Coronary artery (tissue), 2 donors: ENCODE data around the gene TRAPPC12.
A peak's percentile ranks its signal among the peaks of the same experiment; 100 is the strongest.

Experiments
- DNase-seq: peaks from one replicate; pipeline ENCODE4 v3.0.0-alpha.2; 2017; ENCODE audit warnings: low spot score
- H3K27ac ChIP-seq, 2 donors: fragments of 200-600 bp; sonication (generic); one replicate each; pipeline ENCODE4 v1.5.1; 2016 to 2019
- H3K4me3 ChIP-seq: fragments of 200-600 bp; sonication (generic); 2 replicates; pipeline ENCODE4 v1.5.1; 2016; ENCODE audit warnings: mild to moderate bottlenecking, moderate library complexity
- CTCF ChIP-seq: fragments of 200-600 bp; sonication (generic); IDR thresholded peaks from one replicate; pipeline ENCODE4 v1.5.1; 2019; ENCODE audit warnings: antibody characterized with exemption

The TRAPPC12 gene

GRCh38 chr2:3418766-3419404 is 39.4 kb downstream of the TRAPPC12 start:
- TF ChIP-seq CTCF: no peak
- Histone ChIP-seq H3K4me3 (no peak overlapping the region), H3K27ac (no peak overlapping the region)
- DNase-seq: no peak

GRCh38 chr2:3420076-3420768 is 40.7 kb downstream of the TRAPPC12 start:
- H3K4me3 ChIP-seq: no peak overlapping the region
- no peak for TF ChIP-seq CTCF
- no peak for DNase-seq
- H3K27ac ChIP-seq: no peak overlapping the region

GRCh38 chr2:3420769-3421397 is 41.4 kb downstream of the TRAPPC12 start:
- no peak overlapping the region for H3K4me3 ChIP-seq
- no peak overlapping the region for H3K27ac ChIP-seq
- TF ChIP-seq CTCF: no peak
- DNase-seq: no peak

GRCh38 chr2:3421580-3421979 is 42.1 kb downstream of the TRAPPC12 start:
- Histone ChIP-seq H3K4me3 (no peak overlapping the region), H3K27ac (no peak overlapping the region)
- no peak for DNase-seq
- TF ChIP-seq CTCF: no peak

GRCh38 chr2:3422161-3422779 is 42.8 kb downstream of the TRAPPC12 start:
- Histone ChIP-seq H3K4me3 (no peak overlapping the region), H3K27ac (no peak overlapping the region)
- no peak for DNase-seq
- no peak for TF ChIP-seq CTCF

GRCh38 chr2:3423492-3424170 is 44.1 kb downstream of the TRAPPC12 start:
- DNase-seq: no peak
- peak; percentile 99 for TF ChIP-seq CTCF
- no peak overlapping the region for H3K4me3 ChIP-seq
- no peak overlapping the region for H3K27ac ChIP-seq
